Upper lobe of left lung (tissue), 4 donors: ENCODE measurements around the gene MOCS1.

Experiments used
- EP300 ChIP-seq, 4 donors: sonication (generic); formaldehyde crosslinking; IDR thresholded peaks; one replicate each; pipeline ENCODE4 v1.5.1; 2017; ENCODE audit warnings: antibody characterized with exemption in 4 of 4, control low read depth in 2 of 4
- POLR2A ChIP-seq, 4 donors: fragments of 450-650 bp; IDR thresholded peaks; one replicate each; pipeline ENCODE4 v1.5.1; 2016 to 2017; ENCODE audit warnings: antibody characterized with exemption in 4 of 4, mild to moderate bottlenecking in 2 of 4
- TF ChIP-seq, protein P1 (sequence below), 6 experiments: fragments of 450-650 bp in 4 of 6; fragments of 200-600 bp in 2 of 6; sonication (generic) in 2 of 6; IDR thresholded peaks; one replicate each; pipeline ENCODE4 v1.5.1; 2016 to 2019; ENCODE audit warnings: antibody characterized with exemption in 6 of 6

DNA sequence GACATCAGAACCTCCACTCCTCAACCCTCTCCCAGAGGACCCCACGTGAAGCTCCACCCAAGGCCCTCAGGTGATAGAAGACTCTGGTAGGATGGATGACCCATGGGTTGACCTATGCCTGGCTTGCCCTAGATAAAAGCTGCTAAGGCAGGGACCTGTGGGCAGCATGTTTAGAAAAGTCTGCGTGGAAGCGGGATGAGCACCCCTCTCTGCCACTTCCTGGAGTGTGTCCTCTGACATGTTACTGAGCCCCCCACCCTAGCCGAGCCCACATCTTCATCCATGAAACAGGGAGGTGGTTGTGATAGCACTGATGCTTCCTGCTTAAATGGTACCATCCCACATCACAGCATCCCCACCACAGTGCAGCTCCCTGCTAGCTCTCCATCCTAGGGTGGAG lies 21.8 kb downstream of the MOCS1 start:
- TF ChIP-seq, protein P1, sequence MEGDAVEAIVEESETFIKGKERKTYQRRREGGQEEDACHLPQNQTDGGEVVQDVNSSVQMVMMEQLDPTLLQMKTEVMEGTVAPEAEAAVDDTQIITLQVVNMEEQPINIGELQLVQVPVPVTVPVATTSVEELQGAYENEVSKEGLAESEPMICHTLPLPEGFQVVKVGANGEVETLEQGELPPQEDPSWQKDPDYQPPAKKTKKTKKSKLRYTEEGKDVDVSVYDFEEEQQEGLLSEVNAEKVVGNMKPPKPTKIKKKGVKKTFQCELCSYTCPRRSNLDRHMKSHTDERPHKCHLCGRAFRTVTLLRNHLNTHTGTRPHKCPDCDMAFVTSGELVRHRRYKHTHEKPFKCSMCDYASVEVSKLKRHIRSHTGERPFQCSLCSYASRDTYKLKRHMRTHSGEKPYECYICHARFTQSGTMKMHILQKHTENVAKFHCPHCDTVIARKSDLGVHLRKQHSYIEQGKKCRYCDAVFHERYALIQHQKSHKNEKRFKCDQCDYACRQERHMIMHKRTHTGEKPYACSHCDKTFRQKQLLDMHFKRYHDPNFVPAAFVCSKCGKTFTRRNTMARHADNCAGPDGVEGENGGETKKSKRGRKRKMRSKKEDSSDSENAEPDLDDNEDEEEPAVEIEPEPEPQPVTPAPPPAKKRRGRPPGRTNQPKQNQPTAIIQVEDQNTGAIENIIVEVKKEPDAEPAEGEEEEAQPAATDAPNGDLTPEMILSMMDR (IDR thresholded peaks at IDR 0.05) = no peak
- TF ChIP-seq EP300 (IDR thresholded peaks at IDR 0.05) (no peak), POLR2A (IDR thresholded peaks at IDR 0.05) (no peak)
